Prostate gland (tissue), 2 donors: ENCODE data around the gene UBN1.

Experiments
- POLR2A ChIP-seq: fragments of 450-650 bp; IDR thresholded peaks from one replicate; pipeline ENCODE4 v1.6.1; 2016; ENCODE audit warnings: antibody characterized with exemption, mild to moderate bottlenecking
- POLR2AphosphoS5 ChIP-seq: sonication (generic); formaldehyde crosslinking; IDR thresholded peaks from one replicate; pipeline ENCODE4 v1.6.1; 2017; ENCODE audit warnings: antibody characterized with exemption
- TF ChIP-seq, protein P1 (sequence below), 4 experiments: fragments of 200-600 bp in 2 of 4; fragments of 450-650 bp in 2 of 4; sonication (generic) in 2 of 4; IDR thresholded peaks; 1 replicate in 3 of 4; 2 replicates in 1 of 4; pipeline ENCODE4 v1.5.1; 2016 to 2019; ENCODE audit warnings: antibody characterized with exemption in 4 of 4, mild to moderate bottlenecking in 2 of 4, moderate library complexity in 2 of 4

DNA sequence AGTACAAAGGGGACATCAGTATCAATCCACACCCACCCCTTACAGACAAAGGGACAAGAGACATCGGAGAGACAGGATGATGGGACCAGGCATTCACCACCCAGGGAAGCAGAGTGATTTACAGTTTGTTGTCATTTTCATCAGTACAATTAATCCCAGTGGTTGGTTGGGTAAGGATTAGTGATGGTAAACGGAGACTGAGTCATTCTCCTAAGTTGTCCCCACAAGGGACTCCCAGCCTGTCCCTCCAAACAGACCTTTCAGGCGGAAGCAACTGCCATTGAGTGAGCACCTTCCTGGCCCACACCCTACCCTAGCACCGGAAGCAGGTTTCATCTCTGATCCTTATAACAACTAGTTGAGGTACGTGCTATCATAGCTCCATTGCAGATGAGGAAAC lies 78.5 kb downstream of the UBN1 start:
- no peak for TF ChIP-seq POLR2A
- TF ChIP-seq, protein P1, sequence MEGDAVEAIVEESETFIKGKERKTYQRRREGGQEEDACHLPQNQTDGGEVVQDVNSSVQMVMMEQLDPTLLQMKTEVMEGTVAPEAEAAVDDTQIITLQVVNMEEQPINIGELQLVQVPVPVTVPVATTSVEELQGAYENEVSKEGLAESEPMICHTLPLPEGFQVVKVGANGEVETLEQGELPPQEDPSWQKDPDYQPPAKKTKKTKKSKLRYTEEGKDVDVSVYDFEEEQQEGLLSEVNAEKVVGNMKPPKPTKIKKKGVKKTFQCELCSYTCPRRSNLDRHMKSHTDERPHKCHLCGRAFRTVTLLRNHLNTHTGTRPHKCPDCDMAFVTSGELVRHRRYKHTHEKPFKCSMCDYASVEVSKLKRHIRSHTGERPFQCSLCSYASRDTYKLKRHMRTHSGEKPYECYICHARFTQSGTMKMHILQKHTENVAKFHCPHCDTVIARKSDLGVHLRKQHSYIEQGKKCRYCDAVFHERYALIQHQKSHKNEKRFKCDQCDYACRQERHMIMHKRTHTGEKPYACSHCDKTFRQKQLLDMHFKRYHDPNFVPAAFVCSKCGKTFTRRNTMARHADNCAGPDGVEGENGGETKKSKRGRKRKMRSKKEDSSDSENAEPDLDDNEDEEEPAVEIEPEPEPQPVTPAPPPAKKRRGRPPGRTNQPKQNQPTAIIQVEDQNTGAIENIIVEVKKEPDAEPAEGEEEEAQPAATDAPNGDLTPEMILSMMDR (IDR thresholded peaks at IDR 0.05) = no peak
- TF ChIP-seq POLR2AphosphoS5 = no peak
